Spleen (tissue), 11 donors: ENCODE data around the gene ZIC3. TPM values are rescaled to one million over a fixed set of nuclear protein-coding genes. Genes with fewer than 3 reads are reported as not detected.

Experiments used
- DNase-seq: peaks from one replicate; pipeline ENCODE4 v3.0.0-alpha.2; 2020
- H3K27ac ChIP-seq, 8 donors: fragments of 200-600 bp; sonication (generic) in 7 of 8; 1 replicate in 4 of 8; 2 replicates in 4 of 8; pipeline versions ENCODE4 v1.5.0 to v1.8.0; 2016 to 2021; ENCODE audit warnings: inconsistent platforms in 4 of 8, mild to moderate bottlenecking in 4 of 8, moderate library complexity in 1 of 8
- H3K27me3 ChIP-seq, 7 donors: fragments of 200-600 bp; sonication (generic) in 6 of 7; replicated peaks in 1 of 7; 1 replicate in 4 of 7; 2 replicates in 3 of 7; pipeline versions ENCODE4 v1.5.0 to v1.8.0; 2016 to 2021; ENCODE audit warnings: inconsistent platforms in 3 of 7, mild to moderate bottlenecking in 1 of 7
- H3K36me3 ChIP-seq, 6 donors: fragments of 200-600 bp; sonication (generic) in 5 of 6; 1 replicate in 4 of 6; 2 replicates in 2 of 6; pipeline versions ENCODE4 v1.5.0 to v1.8.0; 2016 to 2021; ENCODE audit warnings: inconsistent platforms in 2 of 6
- H3K4me1 ChIP-seq, 6 donors: fragments of 200-600 bp; sonication (generic) in 5 of 6; 1 replicate in 3 of 6; 2 replicates in 3 of 6; pipeline versions ENCODE4 v1.5.0 to v1.8.0; 2016 to 2021; ENCODE audit warnings: inconsistent platforms in 3 of 6
- H3K4me3 ChIP-seq, 8 donors: fragments of 200-600 bp; sonication (generic) in 7 of 8; 1 replicate in 4 of 8; 2 replicates in 4 of 8; pipeline versions ENCODE4 v1.5.0 to v1.8.0; 2016 to 2021; ENCODE audit warnings: inconsistent platforms in 4 of 8, mild to moderate bottlenecking in 4 of 8, moderate library complexity in 2 of 8
- H3K9me3 ChIP-seq, 8 donors: fragments of 200-600 bp; sonication (generic) in 7 of 8; 1 replicate in 4 of 8; 2 replicates in 4 of 8; pipeline versions ENCODE4 v1.5.0 to v1.8.0; 2016 to 2021; ENCODE audit warnings: inconsistent platforms in 4 of 8
- POLR2A ChIP-seq, 3 donors: fragments of 450-650 bp; IDR thresholded peaks; one replicate each; pipeline ENCODE4 v1.5.1; 2017; ENCODE audit warnings: antibody characterized with exemption in 3 of 3, mild to moderate bottlenecking in 1 of 3
- POLR2AphosphoS5 ChIP-seq, 3 donors: sonication (generic); formaldehyde crosslinking; IDR thresholded peaks; one replicate each; pipeline ENCODE4 v1.5.1; 2017; ENCODE audit warnings: antibody characterized with exemption in 3 of 3
- WGBS, 5 donors: extraction: QIAGEN DNeasy Blood & Tissue Kit in 3 of 5; methylation state at CpG; one replicate each; pipeline versions ENCODE4 v1.1.5 to v1.1.7; 2013 to 2018; 5-methylcytosine and 5-hydroxymethylcytosine counted together
- intact Hi-C: fragments of 100-400 bp; cut with DNase I; formaldehyde crosslinking; loops from one replicate; pipeline ENCODE4 v1.15.0; 2023; ENCODE audit warnings: low total_unique reads
- polyA plus RNA-seq, 3 donors: library from polyadenylated mRNA; stranded (reverse); fragments of 200-250 nt; gene quantifications; one replicate each; pipeline ENCODE4 v1.2.1, GENCODE V29; 2013
- small RNA-seq, 4 donors: library from RNA; depleted of rRNA; stranded (forward); fragments of <200 nt; gene quantifications; one replicate each; pipeline ENCODE3, GENCODE V24; 2016
- total RNA-seq, 7 donors: library from RNA; depleted of rRNA in 3 of 7; stranded (reverse); fragments of >200 nt in 3 of 7; fragmentation: NEBNext Ultra II Directional in 4 of 7; extraction: Animal tissue kit (Norgen Biotek cat#: 25700) in 4 of 7; gene quantifications; one replicate each; pipeline versions ENCODE4 v1.1.0 to v1.2.1, GENCODE V29; 2016 to 2021
- TF ChIP-seq, protein P1 (sequence below), 11 experiments: fragments of 200-600 bp in 7 of 11; fragments of 450-650 bp in 4 of 11; sonication (generic) in 4 of 11; IDR thresholded peaks in 8 of 11; conservative IDR thresholded peaks in 3 of 11; 1 replicate in 7 of 11; 2 replicates in 4 of 11; pipeline versions ENCODE4 v1.4.0 to v1.8.0; 2016 to 2021; ENCODE audit warnings: antibody characterized with exemption in 11 of 11, inconsistent platforms in 4 of 11, mild to moderate bottlenecking in 1 of 11
- donor health status: healthy with polysubstance abuse.
- donor health status: DM: no; HTN: no; CAD: no; lungs with moderate emphysema.
- donor health status: DM: no; HTN: no; CAD: no.
- donor health status: Bipolar disorder and iron deficiency.
- donor health status: healthy.
- donor health status: DM: no; HTN: no; CAD: no.
- donor health status: DM: yes; HTN: yes; CAD: no.

Gene ZIC3
- total and polyA plus RNA-seq, 10 donors: not detected

- H3K4me1 ChIP-seq: no peaks in the 10 kb centered on the region
- no peaks in the 10 kb centered on the region for H3K9me3 ChIP-seq
- no peaks in the 10 kb centered on the region for H3K36me3 ChIP-seq
- intact Hi-C loops: no loop called here
- H3K4me3 ChIP-seq: no peak overlapping the region
- peaks cover 0 to 70% (median 35%) of the 10 kb centered on the region in 7 donors for H3K27me3 ChIP-seq
- H3K27ac ChIP-seq: no peak overlapping the region
- TF ChIP-seq POLR2AphosphoS5 (IDR thresholded peaks at IDR 0.05) (no peak), POLR2A (IDR thresholded peaks at IDR 0.05) (no peak)
- TF ChIP-seq, protein P1, sequence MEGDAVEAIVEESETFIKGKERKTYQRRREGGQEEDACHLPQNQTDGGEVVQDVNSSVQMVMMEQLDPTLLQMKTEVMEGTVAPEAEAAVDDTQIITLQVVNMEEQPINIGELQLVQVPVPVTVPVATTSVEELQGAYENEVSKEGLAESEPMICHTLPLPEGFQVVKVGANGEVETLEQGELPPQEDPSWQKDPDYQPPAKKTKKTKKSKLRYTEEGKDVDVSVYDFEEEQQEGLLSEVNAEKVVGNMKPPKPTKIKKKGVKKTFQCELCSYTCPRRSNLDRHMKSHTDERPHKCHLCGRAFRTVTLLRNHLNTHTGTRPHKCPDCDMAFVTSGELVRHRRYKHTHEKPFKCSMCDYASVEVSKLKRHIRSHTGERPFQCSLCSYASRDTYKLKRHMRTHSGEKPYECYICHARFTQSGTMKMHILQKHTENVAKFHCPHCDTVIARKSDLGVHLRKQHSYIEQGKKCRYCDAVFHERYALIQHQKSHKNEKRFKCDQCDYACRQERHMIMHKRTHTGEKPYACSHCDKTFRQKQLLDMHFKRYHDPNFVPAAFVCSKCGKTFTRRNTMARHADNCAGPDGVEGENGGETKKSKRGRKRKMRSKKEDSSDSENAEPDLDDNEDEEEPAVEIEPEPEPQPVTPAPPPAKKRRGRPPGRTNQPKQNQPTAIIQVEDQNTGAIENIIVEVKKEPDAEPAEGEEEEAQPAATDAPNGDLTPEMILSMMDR (IDR thresholded peaks at IDR 0.05 in 8 of 11, conservative IDR thresholded peaks at IDR 0.05 in 3 of 11): no peak
- DNase-seq: no peak
- 14 to 32% (median 17%) methylated on average over 12 to 13 of the region's 13 CpGs for WGBS, 5 donors
Measured at GRCh38 chrX:137575596-137576255, 9.8 kb downstream of the ZIC3 start.

GRCh38 chrX:137587151-137587550, 21.2 kb downstream of the ZIC3 start:
- Histone ChIP-seq H3K36me3 (no peaks in the 10 kb centered on the region), H3K4me3 (no peak overlapping the region), H3K27ac (no peak overlapping the region), H3K9me3 (no peaks in the 10 kb centered on the region), H3K27me3 (peaks cover 0 to 20% (median 0%) of the 10 kb centered on the region in 7 donors), H3K4me1 (no peaks in the 10 kb centered on the region)
- 38 to 78% (median 51%) methylated on average over 2 of the region's 2 CpGs for WGBS, 5 donors
- TF ChIP-seq POLR2AphosphoS5 (IDR thresholded peaks at IDR 0.05) (no peak), POLR2A (IDR thresholded peaks at IDR 0.05) (no peak)
- TF ChIP-seq, protein P1 (IDR thresholded peaks at IDR 0.05 in 8 of 11, conservative IDR thresholded peaks at IDR 0.05 in 3 of 11): no peak
- intact Hi-C loops: no loop called here
- no peak for DNase-seq

- WGBS, 5 donors: 88 to 100% (median 91%) methylated on average over 1 to 3 of the region's 3 CpGs
- Histone ChIP-seq H3K27me3 (no peaks in the 10 kb centered on the region), H3K4me1 (no peaks in the 10 kb centered on the region), H3K4me3 (no peak overlapping the region), H3K9me3 (no peaks in the 10 kb centered on the region), H3K27ac (no peak overlapping the region), H3K36me3 (no peaks in the 10 kb centered on the region)
- no peak for DNase-seq
- TF ChIP-seq, protein P1 (IDR thresholded peaks at IDR 0.05 in 8 of 11, conservative IDR thresholded peaks at IDR 0.05 in 3 of 11): no peak
- no peak for TF ChIP-seq POLR2AphosphoS5 (IDR thresholded peaks at IDR 0.05)
- no peak for TF ChIP-seq POLR2A (IDR thresholded peaks at IDR 0.05)
- intact Hi-C loops: no loop called here
Measured at GRCh38 chrX:137600769-137601168, 34.8 kb downstream of the ZIC3 start.

Small RNAs within 50 kb of the gene (small RNA-seq; reads per million reads assigned to genes)
- 0 reads per million in 4 donors for gene RN7SL325P
